EL (cell line): ENCODE measurements around the gene DNLZ.
"Not testable (repeated sequence)": the region's sequence is repeated elsewhere in the genome, so short reads cannot be mapped to it uniquely, and the experiment has no call there.

ENCODE experiments used
- DNase-seq: peaks from one replicate; pipeline ENCODE4 v3.0.0-alpha.2; 2016

The DNLZ gene

DNA sequence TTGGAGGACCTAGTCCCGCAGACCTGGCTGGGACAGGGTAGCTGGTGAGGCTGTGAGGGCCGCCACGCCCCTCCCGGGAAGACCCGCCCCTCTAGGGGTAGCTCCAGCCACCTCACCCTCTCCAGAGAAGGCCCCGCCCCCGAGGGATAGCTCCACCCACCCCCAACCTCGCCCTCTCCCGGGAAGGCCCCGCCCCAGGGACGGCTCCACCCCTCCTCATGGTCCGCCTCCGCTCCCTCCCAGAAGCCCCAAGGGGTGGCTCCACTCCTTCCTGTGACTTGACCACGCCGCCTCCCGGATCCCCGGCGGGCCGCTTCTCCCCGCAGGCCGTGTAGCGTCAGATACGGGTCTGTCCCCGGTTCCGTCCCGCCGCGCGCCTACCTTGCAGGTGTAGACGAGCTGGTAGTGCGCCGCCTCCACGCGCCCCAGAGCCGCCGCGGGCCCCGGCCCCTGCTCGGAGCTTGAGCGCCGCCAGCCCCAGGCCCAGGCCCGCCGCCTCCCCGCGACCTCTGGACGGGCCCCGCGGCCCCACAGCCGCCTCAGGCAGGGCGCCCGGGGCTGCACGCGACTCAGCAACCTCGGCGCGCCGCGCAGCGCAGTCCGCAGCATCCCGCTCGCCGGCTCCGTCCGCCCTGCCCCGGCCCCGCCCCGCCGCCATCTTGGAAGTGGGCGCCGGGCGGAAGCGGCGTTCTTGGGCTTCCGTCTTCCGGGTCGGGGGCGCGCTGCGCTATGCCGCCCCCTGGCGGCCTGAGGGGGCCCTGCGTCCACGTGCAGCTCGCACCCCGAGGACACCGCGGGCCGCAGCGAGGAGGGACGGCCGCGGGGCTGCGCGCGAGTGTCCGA is at the start of gene DNLZ:
Gene DNLZ, minus strand, starts transcription at position 639 of the 843 bp plus-strand sequence. Its CDS starts 30 bp downstream, at position 609.
- peak; percentile 95 for DNase-seq

DNA sequence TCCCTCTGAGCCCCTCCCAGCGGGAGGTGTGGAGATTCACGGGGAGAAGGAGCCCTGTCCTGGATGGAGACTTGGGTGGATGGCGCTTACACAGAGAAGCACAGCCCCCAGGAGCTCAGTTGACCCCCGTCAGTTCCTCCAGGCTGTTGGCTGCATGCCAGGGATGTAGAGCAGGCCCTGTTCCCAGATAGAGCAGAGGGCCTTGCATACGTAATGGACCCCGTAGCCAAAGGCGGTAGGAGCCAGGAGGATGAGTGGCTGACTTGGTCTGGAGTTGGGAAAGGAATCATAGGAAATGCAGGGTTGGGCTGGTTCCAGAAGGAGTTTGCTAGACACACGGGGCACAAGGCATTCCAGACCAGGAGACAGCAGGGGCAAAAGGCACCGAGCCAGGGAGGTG is 49.4 kb upstream of the DNLZ start:
- DNase-seq: no peak

- DNase-seq: no peak
These were observed 47.8 kb upstream of the DNLZ start for GRCh38 chr9:136411378-136411777.

DNA sequence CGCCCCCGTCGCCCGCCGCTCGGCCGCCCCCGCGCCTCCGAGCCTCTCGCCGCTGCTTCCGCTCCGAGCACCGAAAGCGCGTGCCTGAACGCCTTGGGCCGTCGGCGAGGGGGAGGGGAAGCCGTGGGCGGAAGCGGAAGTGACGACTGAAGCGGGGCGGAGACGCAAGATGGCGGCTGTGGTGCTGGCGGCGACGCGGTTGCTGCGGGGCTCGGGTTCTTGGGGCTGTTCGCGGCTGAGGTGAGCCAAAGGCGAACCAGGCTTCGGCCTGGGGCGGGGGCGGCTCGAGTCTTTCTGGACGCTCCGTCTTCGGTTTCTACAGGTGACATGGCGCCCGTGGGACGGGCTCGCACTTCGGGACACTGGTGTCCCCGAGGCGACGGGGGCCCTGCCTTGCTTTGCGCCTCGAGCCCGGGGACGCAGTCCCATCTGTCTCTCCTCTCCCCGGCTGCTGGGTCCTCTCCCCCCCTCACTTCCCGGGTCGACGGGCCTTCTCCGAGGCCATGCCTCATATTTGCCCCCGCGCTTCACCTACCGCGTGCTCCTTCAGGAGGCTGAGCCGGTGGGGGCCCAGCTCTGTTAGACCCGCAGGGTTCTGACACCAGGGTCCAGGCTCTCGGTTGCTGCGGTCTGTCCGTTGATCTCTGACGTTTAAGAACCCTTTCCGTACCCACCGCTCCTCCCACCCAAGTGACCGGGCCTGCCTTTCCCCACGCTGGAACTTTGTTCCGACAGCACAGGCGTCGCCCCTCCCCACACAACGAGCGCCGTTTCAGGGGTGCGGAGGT is 47.1 kb upstream of the DNLZ start, which contains the start of the genes ENTR1 and PMPCA:
Gene ENTR1, minus strand, starts transcription at position 115 of the 788 bp plus-strand sequence. CDS start 217 bp downstream, outside the sequence.
Gene PMPCA, plus strand, starts transcription at position 159 of the 788 bp plus-strand sequence. Its CDS starts 11 bp downstream, at position 170.
- DNase-seq: peak; percentile 89

GRCh38 chr9:136409557-136410455 is 46.3 kb upstream of the DNLZ start:
- peak; percentile 48 for DNase-seq

GRCh38 chr9:136407911-136408310 is 44.4 kb upstream of the DNLZ start:
- no peak for DNase-seq

GRCh38 chr9:136407061-136407460 is 43.5 kb upstream of the DNLZ start:
- not testable (repeated sequence) for DNase-seq

- not testable (repeated sequence) for DNase-seq
These were observed 42.4 kb upstream of the DNLZ start for GRCh38 chr9:136405904-136406303.

DNA sequence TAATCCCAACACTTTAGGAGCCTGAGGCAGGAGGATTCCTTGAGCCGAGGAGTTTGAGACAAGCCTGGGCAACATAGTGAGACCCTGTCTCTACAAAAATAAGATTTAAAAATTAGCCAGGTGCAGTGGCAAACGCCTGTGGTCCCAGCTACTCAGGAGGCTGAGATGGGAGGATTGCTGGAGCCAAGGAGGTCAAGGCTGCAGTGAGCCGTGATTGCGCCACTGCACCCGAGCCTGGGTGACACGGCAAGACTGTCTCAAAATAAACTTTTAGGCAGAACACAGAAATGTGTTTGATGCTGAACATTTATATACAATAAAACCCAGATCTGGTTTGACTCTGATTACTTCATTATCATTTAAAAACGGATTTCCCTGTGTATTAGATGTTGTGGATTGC is 41.9 kb upstream of the DNLZ start:
- DNase-seq: no peak

GRCh38 chr9:136404801-136405136 is 41.2 kb upstream of the DNLZ start:
- DNase-seq: no peak

DNA sequence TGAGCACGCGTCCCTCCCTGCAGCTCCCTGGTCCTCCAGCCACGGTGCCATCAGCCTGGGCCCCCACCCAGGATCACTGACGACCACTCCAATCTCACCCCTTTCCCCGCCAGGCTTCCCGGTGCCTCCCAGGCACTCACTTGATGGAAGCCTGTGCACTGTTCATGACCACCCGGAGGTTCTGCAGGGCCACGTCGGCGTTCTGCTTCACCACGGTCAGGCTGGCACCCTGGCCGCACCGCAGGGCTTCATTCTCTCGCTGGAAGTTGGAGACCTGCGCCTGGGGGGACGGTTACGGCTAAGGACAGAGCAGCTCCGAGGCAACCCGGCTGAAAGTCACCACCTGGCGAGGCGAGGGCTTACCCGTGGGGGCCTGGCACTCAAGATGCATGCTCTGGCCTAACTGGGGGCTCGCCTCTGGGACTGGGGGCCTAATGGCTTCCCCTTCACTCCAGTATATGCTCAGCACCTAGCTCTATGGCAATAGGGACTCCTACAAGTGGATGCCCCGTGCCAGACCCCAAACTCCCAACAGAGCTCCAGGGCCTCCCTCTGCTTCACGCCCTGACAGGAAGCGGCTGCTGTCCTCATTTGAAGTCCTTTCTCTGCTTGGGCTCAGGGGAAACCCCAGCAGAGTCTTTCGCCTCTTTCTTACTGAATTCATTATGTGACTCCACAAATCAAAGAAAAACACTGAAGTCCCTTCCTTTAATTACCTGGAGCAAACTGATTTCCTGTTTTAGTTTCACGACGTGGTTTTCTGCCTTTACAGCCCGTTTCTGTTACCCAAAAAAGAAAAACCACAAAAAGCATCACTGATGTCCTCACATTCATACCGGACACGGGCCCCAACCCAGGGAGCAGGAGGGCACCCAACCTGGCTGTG is 40.6 kb upstream of the DNLZ start:
- DNase-seq: no peak

- no peak for DNase-seq
These were observed 40.0 kb upstream of the DNLZ start for GRCh38 chr9:136403538-136403914.

- DNase-seq: no peak
These were observed 38.5 kb upstream of the DNLZ start for GRCh38 chr9:136402067-136402466.

DNA sequence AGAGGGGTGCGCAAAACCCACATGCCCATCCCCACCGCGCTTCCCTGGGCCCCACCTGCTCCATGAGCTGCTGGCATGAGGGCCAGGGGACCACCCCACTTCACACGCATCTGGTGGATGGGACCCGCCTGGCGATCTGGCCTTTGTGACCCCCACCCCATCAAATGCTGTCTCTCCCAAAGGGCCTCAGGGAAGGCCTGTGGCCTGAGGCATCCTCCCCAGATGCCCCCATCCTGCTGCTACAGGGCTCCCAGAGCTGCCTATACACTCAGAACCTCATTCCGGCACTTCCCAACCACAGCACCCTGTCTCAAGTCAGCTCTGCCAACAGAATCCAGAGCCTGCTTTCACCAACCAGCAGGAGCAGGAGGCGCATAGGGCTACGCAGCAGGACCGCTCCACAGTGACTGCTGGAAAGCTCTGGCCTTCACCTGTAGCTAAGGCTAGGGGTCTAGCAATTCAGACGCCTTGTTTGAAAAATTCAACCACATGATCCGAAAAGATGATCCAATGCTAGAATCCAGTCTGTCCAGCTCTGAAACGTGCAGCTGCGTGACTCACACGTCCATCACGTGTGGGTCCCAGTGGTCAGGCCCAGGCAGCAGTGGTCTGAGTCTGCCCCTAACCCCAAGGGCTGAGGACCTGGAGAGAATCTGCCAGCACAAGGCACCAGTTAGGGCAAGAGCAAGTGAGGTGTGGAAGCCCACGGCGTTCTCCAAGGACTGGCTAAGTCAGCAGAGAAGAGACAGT is 37.8 kb upstream of the DNLZ start:
- DNase-seq: no peak

GRCh38 chr9:136400038-136400834 is 36.7 kb upstream of the DNLZ start, which contains the start of gene SNAPC4:
Gene SNAPC4, minus strand, starts transcription at chr9:136400170. Its CDS starts 1,742 bp downstream, at chr9:136398428.
- peak; percentile 83 for DNase-seq

DNA sequence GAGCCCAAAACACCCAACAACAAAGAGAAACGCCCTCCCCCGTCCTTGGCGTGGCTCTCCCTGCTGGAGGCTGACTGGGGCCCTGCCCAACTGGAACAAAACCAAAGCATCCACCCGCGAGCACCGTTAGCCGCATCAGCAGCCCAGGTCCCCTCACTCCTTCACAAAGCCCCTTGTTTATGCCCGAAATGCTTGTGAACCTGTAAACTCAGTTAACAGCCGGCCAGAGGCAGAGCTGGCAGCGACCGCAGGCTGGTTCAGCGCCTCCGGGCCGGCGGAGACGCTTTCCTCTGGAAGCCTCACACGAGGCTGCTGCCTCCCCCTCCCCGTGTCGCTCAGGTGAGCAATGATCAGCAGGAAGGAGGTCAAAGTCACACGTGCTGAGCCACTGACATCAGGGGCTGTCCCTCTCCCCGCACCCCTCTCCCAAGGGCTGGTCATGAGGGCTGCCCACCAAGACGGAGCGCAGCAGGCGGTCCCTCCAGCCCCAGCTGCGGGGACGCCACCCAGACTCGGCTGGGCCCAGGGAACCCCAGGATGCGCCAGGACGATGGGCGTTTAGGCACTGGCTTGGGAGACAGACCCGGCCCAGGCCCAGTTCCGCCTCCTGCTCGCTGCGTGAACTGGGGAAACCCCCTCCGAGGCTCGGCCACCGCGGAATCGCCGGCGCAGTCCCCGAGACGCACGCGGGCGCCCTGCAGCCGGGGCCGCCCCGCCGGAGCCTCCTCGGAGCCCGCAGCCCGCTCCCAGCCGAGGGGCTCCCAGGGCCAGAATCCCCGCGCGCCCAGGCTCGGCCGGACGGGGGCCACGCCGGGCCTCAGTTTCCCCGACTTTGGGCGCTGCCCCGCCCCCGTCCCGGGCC is 35.9 kb upstream of the DNLZ start:
- DNase-seq: peak; percentile 24

GRCh38 chr9:136398286-136398685 is 34.7 kb upstream of the DNLZ start:
- no peak for DNase-seq

DNA sequence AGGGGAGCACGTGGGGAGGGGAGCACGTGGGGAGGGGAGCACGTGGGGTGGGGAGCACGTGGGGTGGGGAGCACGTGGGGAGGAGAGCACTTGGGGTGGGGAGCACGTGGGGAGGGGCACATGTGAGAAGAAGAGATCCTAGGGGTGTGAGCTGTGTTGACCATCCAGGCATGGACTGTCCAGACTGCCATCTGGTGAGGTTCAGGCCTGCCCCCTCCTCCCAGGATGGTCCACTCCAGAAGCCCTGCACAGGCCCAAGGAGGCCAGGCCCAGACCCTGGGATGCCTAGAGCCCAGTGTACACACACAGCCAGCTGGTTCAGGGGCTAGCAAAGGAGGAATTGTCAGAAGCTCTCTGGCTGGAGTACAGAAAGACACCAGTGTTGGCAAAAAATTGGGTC is 34.1 kb upstream of the DNLZ start:
- DNase-seq: no peak

DNA sequence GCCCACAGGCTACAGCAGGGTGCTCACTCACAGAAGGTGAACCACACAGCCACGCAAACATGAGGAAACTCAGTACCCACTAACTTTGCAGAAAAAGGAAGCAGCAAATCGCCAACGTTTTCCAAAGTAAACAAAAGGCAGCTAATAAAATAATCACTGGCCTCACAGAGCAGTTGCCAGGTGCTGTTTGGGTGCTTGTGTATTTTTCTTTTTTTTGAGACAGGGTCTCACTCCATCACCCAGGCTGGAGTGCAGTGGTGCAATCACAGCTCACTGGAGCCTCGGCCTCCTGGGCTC is 32.6 kb upstream of the DNLZ start:
- DNase-seq: no peak
